Measurements from ENCODE around the gene NTRK3. TPM values are rescaled to one million over a fixed set of nuclear protein-coding genes. Genes with fewer than 3 reads are reported as not detected.

The NTRK3 gene
- polyA plus RNA-seq, 1 donor from 2014 or later, result 42.7 TPM

DNA sequence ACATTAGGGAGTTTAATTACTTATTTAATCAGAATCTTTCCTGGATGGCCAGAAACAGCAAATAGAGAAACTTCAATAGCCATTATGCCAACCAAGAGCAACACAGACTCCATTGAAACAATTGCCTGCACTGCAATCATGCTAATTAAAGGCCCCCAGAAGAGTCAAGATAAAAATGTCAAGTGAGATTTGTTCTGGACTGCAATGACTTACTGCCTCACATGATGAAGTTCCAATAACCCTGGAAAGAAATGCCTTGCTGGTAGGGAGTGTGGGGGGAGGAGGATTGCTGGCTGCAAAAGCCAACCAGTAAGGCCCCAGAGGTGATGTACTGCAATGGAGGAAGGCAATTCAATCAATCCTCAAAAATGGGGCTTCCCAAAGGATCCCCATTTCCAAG, 257.9 kb downstream of the NTRK3 start:
- no peaks in the 10 kb centered on the region for H4K20me1 ChIP-seq (ENCODE audit: insufficient read depth)
- no peak overlapping the region for H3K27ac ChIP-seq (ENCODE audit: low read length)
- H3K36me3 ChIP-seq (ENCODE audit: insufficient read depth, low read length), result no peaks in the 10 kb centered on the region
- no peak overlapping the region for H3K9ac ChIP-seq (ENCODE audit: low read length)
- H2AFZ ChIP-seq (ENCODE audit: low read depth, low read length), result no peak overlapping the region
- no peak overlapping the region for H3K4me3 ChIP-seq (ENCODE audit: low read length)
- TF ChIP-seq TAF1 (IDR thresholded peaks at IDR 0.05; ENCODE audit: low read depth), result no peak
- TF ChIP-seq SMC3 (conservative IDR thresholded peaks at IDR 0.05; ENCODE audit: poor library complexity), result no peak
- TF ChIP-seq, protein P1, sequence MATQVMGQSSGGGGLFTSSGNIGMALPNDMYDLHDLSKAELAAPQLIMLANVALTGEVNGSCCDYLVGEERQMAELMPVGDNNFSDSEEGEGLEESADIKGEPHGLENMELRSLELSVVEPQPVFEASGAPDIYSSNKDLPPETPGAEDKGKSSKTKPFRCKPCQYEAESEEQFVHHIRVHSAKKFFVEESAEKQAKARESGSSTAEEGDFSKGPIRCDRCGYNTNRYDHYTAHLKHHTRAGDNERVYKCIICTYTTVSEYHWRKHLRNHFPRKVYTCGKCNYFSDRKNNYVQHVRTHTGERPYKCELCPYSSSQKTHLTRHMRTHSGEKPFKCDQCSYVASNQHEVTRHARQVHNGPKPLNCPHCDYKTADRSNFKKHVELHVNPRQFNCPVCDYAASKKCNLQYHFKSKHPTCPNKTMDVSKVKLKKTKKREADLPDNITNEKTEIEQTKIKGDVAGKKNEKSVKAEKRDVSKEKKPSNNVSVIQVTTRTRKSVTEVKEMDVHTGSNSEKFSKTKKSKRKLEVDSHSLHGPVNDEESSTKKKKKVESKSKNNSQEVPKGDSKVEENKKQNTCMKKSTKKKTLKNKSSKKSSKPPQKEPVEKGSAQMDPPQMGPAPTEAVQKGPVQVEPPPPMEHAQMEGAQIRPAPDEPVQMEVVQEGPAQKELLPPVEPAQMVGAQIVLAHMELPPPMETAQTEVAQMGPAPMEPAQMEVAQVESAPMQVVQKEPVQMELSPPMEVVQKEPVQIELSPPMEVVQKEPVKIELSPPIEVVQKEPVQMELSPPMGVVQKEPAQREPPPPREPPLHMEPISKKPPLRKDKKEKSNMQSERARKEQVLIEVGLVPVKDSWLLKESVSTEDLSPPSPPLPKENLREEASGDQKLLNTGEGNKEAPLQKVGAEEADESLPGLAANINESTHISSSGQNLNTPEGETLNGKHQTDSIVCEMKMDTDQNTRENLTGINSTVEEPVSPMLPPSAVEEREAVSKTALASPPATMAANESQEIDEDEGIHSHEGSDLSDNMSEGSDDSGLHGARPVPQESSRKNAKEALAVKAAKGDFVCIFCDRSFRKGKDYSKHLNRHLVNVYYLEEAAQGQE (IDR thresholded peaks at IDR 0.05; ENCODE audit: borderline replicate concordance), result no peak
- H3K27me3 ChIP-seq (ENCODE audit: insufficient read depth, low read depth, low read length), result no peaks in the 10 kb centered on the region
- H3K9me3 ChIP-seq (ENCODE audit: low read length), result no peaks in the 10 kb centered on the region
- H3K4me2 ChIP-seq (ENCODE audit: low read length), result no peak overlapping the region
- H3K79me2 ChIP-seq (replicated peaks; ENCODE audit: insufficient read depth, low read length), result no peaks in the 10 kb centered on the region
- H3K9me2 ChIP-seq (ENCODE audit: insufficient read depth, low read length), result no peaks in the 10 kb centered on the region
- no peaks in the 10 kb centered on the region for H3F3A ChIP-seq (ENCODE audit: insufficient read depth, low read length, poor library complexity, severe bottlenecking)

DNA sequence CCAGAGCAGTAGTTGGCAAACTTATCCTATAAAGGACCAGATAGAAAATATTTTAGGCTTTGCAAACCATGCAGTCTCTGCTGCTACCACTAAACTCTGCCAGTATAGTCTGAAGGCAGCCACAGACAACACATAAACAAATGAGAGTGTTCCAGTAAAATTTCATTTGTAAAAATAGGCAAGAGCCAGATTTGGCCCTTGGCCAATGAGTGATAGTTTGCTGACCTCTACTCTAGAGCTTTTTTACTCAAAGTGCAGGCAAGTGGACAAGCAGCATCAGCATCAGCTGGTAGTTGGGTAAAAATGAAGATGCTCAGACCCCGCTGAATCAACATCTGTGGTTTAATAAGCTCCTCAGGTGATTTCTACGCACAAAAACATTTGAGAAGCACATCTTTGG, 269.8 kb downstream of the NTRK3 start:
- H3K9me3 ChIP-seq (ENCODE audit: low read length), result no peaks in the 10 kb centered on the region
- no peak overlapping the region for H3K4me3 ChIP-seq (ENCODE audit: low read length)
- no peak overlapping the region for H2AFZ ChIP-seq (ENCODE audit: low read depth, low read length)
- no peak overlapping the region for H3K4me2 ChIP-seq (ENCODE audit: low read length)
- no peaks in the 10 kb centered on the region for H3K79me2 ChIP-seq (replicated peaks; ENCODE audit: insufficient read depth, low read length)
- H3K27me3 ChIP-seq (ENCODE audit: insufficient read depth, low read depth, low read length), result no peaks in the 10 kb centered on the region
- H3K9ac ChIP-seq (ENCODE audit: low read length), result no peak overlapping the region
- no peaks in the 10 kb centered on the region for H3K36me3 ChIP-seq (ENCODE audit: insufficient read depth, low read length)
- no peaks in the 10 kb centered on the region for H4K20me1 ChIP-seq (ENCODE audit: insufficient read depth)
- TF ChIP-seq, protein P2, sequence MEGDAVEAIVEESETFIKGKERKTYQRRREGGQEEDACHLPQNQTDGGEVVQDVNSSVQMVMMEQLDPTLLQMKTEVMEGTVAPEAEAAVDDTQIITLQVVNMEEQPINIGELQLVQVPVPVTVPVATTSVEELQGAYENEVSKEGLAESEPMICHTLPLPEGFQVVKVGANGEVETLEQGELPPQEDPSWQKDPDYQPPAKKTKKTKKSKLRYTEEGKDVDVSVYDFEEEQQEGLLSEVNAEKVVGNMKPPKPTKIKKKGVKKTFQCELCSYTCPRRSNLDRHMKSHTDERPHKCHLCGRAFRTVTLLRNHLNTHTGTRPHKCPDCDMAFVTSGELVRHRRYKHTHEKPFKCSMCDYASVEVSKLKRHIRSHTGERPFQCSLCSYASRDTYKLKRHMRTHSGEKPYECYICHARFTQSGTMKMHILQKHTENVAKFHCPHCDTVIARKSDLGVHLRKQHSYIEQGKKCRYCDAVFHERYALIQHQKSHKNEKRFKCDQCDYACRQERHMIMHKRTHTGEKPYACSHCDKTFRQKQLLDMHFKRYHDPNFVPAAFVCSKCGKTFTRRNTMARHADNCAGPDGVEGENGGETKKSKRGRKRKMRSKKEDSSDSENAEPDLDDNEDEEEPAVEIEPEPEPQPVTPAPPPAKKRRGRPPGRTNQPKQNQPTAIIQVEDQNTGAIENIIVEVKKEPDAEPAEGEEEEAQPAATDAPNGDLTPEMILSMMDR (IDR thresholded peaks at IDR 0.05; ENCODE audit: poor library complexity, severe bottlenecking), result no peak
- no peak for TF ChIP-seq MXI1 (conservative IDR thresholded peaks at IDR 0.05; ENCODE audit: poor library complexity, severe bottlenecking)
- no peak for TF ChIP-seq TAF1 (IDR thresholded peaks at IDR 0.05; ENCODE audit: low read depth)
- no peak for TF ChIP-seq EZH2 (IDR thresholded peaks at IDR 0.05; ENCODE audit: borderline replicate concordance, insufficient read depth, low read length, poor library complexity, severe bottlenecking)
- no peak for TF ChIP-seq EP300 (conservative IDR thresholded peaks at IDR 0.05; ENCODE audit: poor library complexity, severe bottlenecking)
- TF ChIP-seq, protein P1 (IDR thresholded peaks at IDR 0.05; ENCODE audit: borderline replicate concordance), result no peak
- no peak for TF ChIP-seq POLR2AphosphoS5 (IDR thresholded peaks at IDR 0.05)
- no peak for TF ChIP-seq RAD21 (conservative IDR thresholded peaks at IDR 0.05)
- no peak for TF ChIP-seq SMC3 (conservative IDR thresholded peaks at IDR 0.05; ENCODE audit: poor library complexity)
- no peaks in the 10 kb centered on the region for H3F3A ChIP-seq (ENCODE audit: insufficient read depth, low read length, poor library complexity, severe bottlenecking)
- H3K9me2 ChIP-seq (ENCODE audit: insufficient read depth, low read length), result no peaks in the 10 kb centered on the region
- no peak overlapping the region for H3K27ac ChIP-seq (ENCODE audit: low read length)

Data from neural cell (in vitro differentiated cells).